ENCODE data around the gene TBCEL. TPM values are rescaled to one million over a fixed set of nuclear protein-coding genes. Genes with fewer than 3 reads are reported as not detected.

TBCEL gene
- total RNA-seq, 1 experiment from 2014 or later: 11.6 TPM

DNA sequence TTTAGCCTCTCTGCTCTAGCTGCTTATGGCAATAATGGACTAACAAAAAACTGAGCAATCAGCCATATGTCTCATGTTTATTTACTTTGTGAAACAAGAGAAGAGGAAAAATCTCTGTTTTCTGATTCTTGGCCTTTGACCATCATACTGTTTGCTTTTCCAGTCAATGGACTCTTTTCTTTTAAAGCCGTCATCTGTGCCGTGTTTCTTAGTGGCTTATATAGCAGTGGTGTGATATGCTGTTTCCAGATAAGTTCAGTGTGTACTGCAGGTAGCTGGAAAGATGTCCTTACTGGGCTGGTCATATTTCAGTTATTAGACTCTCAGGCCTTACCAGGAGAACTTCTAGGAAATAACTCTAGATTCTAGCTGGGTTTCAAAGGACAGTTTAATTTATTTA, 43.6 kb downstream of the TBCEL start:
- H3F3A ChIP-seq (ENCODE audit: insufficient read depth, low read depth): no peaks in the 10 kb centered on the region
- no peak overlapping the region for H3K27ac ChIP-seq
- H3K79me2 ChIP-seq (ENCODE audit: low read depth): no peaks in the 10 kb centered on the region
- no peak for DNase-seq
- H3K9me3 ChIP-seq (ENCODE audit: insufficient read depth, low read depth): no peaks in the 10 kb centered on the region
- H3K9me2 ChIP-seq (ENCODE audit: insufficient read depth): no peaks in the 10 kb centered on the region
- 0 out of 2 replicates have a peak, but pooled peaks cover 3% of the 10 kb centered on the region for H3K36me3 ChIP-seq (ENCODE audit: low read depth)
- intact Hi-C loops (cut with micrococcal nuclease; ENCODE audit: unreplicated experiment): no loop called here
- H3K4me3 ChIP-seq: no peak overlapping the region
- ChIA-PET POLR2A (ENCODE audit: unreplicated experiment) (no interaction called here), CTCF (no interaction called here)
- no peak for TF ChIP-seq EZH2 (IDR thresholded peaks at IDR 0.05; ENCODE audit: low read depth)
- TF ChIP-seq CTCF (conservative IDR thresholded peaks at IDR 0.05): no peak
- no TSS peak for BruUV-seq (replicated peaks)
- H2AFZ ChIP-seq: no peak overlapping the region
- H3K4me2 ChIP-seq: no peak overlapping the region
- no peaks in the 10 kb centered on the region for H3K4me1 ChIP-seq (replicated peaks; ENCODE audit: insufficient read depth)
- H4K20me1 ChIP-seq (ENCODE audit: insufficient read depth): no peaks in the 10 kb centered on the region
- H3K27me3 ChIP-seq (ENCODE audit: insufficient read depth, low read depth): no peaks in the 10 kb centered on the region

- no peak for DNase-seq
Observed at GRCh38 chr11:121067962-121068647, 44.2 kb downstream of the TBCEL start.

GRCh38 chr11:121068787-121069186, 44.9 kb downstream of the TBCEL start:
- no peak overlapping the region for H2AFZ ChIP-seq
- no peaks in the 10 kb centered on the region for H4K20me1 ChIP-seq (ENCODE audit: insufficient read depth)
- H3K79me2 ChIP-seq (ENCODE audit: low read depth): no peaks in the 10 kb centered on the region
- no peaks in the 10 kb centered on the region for H3K9me3 ChIP-seq (ENCODE audit: insufficient read depth, low read depth)
- H3K27me3 ChIP-seq (ENCODE audit: insufficient read depth, low read depth): no peaks in the 10 kb centered on the region
- H3K4me1 ChIP-seq (replicated peaks; ENCODE audit: insufficient read depth): no peaks in the 10 kb centered on the region
- H3K27ac ChIP-seq: no peak overlapping the region
- no peak overlapping the region for H3K4me2 ChIP-seq
- ChIA-PET CTCF (no interaction called here), POLR2A (ENCODE audit: unreplicated experiment) (no interaction called here)
- intact Hi-C loops (cut with micrococcal nuclease; ENCODE audit: unreplicated experiment): no loop called here
- no peak overlapping the region for H3K4me3 ChIP-seq
- BruUV-seq (replicated peaks): no TSS peak
- no peaks in the 10 kb centered on the region for H3F3A ChIP-seq (ENCODE audit: insufficient read depth, low read depth)
- H3K36me3 ChIP-seq (ENCODE audit: low read depth): no peaks in the 10 kb centered on the region
- H3K9me2 ChIP-seq (ENCODE audit: insufficient read depth): no peaks in the 10 kb centered on the region
- DNase-seq: no peak
- no peak for TF ChIP-seq EZH2 (IDR thresholded peaks at IDR 0.05; ENCODE audit: low read depth)

More at GRCh38 chr11:121067962-121068647, 44.2 kb downstream of the TBCEL start:
- no peaks in the 10 kb centered on the region for H4K20me1 ChIP-seq (ENCODE audit: insufficient read depth)
- no peak overlapping the region for H3K4me3 ChIP-seq
- TF ChIP-seq CTCF (conservative IDR thresholded peaks at IDR 0.05): no peak
- no peak overlapping the region for H3K27ac ChIP-seq
- ChIA-PET POLR2A (ENCODE audit: unreplicated experiment) (no interaction called here), CTCF (no interaction called here)
- H2AFZ ChIP-seq: no peak overlapping the region
- no peak overlapping the region for H3K4me2 ChIP-seq
- no peaks in the 10 kb centered on the region for H3K36me3 ChIP-seq (ENCODE audit: low read depth)
- H3K4me1 ChIP-seq (replicated peaks; ENCODE audit: insufficient read depth): no peaks in the 10 kb centered on the region
- H3K9me2 ChIP-seq (ENCODE audit: insufficient read depth): no peaks in the 10 kb centered on the region
- H3K9me3 ChIP-seq (ENCODE audit: insufficient read depth, low read depth): no peaks in the 10 kb centered on the region
- H3F3A ChIP-seq (ENCODE audit: insufficient read depth, low read depth): no peaks in the 10 kb centered on the region
- no peaks in the 10 kb centered on the region for H3K79me2 ChIP-seq (ENCODE audit: low read depth)
- H3K27me3 ChIP-seq (ENCODE audit: insufficient read depth, low read depth): no peaks in the 10 kb centered on the region
- intact Hi-C loops (cut with micrococcal nuclease; ENCODE audit: unreplicated experiment): no loop called here
- BruUV-seq (replicated peaks): no TSS peak

Data from PC-9 (cell line).